Measurements from ENCODE around the gene HLTF.
"Not testable (repeated sequence)": the region's sequence is repeated elsewhere in the genome, so short reads cannot be mapped to it uniquely, and the experiment has no call there.

The HLTF gene, protein sequence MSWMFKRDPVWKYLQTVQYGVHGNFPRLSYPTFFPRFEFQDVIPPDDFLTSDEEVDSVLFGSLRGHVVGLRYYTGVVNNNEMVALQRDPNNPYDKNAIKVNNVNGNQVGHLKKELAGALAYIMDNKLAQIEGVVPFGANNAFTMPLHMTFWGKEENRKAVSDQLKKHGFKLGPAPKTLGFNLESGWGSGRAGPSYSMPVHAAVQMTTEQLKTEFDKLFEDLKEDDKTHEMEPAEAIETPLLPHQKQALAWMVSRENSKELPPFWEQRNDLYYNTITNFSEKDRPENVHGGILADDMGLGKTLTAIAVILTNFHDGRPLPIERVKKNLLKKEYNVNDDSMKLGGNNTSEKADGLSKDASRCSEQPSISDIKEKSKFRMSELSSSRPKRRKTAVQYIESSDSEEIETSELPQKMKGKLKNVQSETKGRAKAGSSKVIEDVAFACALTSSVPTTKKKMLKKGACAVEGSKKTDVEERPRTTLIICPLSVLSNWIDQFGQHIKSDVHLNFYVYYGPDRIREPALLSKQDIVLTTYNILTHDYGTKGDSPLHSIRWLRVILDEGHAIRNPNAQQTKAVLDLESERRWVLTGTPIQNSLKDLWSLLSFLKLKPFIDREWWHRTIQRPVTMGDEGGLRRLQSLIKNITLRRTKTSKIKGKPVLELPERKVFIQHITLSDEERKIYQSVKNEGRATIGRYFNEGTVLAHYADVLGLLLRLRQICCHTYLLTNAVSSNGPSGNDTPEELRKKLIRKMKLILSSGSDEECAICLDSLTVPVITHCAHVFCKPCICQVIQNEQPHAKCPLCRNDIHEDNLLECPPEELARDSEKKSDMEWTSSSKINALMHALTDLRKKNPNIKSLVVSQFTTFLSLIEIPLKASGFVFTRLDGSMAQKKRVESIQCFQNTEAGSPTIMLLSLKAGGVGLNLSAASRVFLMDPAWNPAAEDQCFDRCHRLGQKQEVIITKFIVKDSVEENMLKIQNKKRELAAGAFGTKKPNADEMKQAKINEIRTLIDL

GRCh38 chr3:149086232-149086988 is at the start of gene HLTF:
HLTF (minus strand) TSS chr3:149086533; CDS start chr3:149086336, 197 bp downstream.
- peak; percentile 82 to 85 for DNase-seq (ENCODE audit: low read depth in 2 of 2)

DNA sequence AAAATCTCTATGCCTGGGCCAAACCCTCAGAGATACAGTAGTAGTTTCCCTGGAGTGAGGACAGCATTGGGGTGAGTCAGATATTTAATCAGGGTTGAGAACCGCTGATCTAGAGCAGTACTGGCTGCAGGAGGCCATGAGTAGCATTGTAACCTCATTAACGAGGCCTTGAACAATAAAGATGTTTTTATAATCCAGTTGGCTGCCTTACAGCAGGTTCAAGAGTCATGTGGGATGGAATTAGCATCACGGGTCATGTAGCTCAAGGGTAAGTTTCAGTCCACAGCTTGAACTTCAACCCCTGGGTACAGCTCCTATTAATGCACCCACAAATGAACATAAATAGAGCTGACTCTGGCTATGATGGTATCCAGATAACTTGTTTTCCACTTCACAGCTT is 48.2 kb upstream of the HLTF start:
- no peak for DNase-seq (ENCODE audit: low read depth in 2 of 2)

GRCh38 chr3:149131589-149131988 is 45.3 kb upstream of the HLTF start:
- DNase-seq (ENCODE audit: low read depth in 2 of 2): no peak

DNA sequence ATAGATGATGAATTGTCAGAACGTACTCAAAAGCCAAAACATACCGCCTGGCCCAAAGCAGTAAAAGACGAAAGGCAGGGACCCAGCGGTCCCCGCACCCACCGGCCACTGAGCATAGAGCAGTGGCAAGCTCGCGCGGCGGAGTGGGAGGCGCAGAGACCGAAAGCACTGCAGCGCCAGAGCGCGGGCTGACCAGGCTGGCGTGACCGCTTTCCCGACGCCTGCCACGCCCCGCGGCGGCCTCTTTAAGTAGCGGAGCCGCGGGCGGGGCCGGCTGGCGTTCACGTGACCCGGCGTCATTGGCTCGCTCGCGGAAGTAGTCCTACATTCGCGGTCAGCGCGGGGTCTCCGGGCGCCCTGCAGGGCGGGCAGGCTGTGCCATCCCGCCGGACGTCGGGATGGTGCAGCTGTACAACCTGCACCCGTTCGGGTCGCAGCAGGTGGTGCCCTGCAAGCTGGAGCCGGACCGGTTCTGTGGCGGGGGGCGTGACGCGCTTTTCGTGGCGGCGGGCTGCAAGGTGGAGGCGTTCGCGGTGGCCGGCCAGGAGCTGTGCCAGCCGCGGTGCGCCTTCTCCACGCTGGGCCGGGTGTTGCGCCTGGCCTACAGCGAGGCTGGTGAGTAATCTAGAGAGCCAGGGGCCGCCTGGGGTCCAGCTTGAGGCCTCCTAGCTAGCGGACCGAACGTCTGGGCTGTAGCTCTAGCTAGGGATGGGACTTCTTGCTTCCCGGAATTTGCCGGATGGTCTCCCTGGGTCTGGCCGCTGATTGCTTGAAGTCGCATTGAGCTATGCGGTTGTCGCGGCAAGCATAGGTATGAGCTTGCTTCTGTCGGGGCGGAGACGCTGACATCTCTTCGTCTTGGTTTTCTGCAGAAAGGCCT is 43.2 kb upstream of the HLTF start, which contains the start of gene HPS3:
Gene HPS3, plus strand, starts transcription at position 313 of the 880 bp plus-strand sequence. Its CDS starts 86 bp downstream, at position 399.
- peak; percentile 62 for DNase-seq (ENCODE audit: low read depth in 2 of 2)

GRCh38 chr3:149128821-149129220 is 42.5 kb upstream of the HLTF start:
- DNase-seq (ENCODE audit: low read depth in 2 of 2): no peak

GRCh38 chr3:149122721-149123578 is 36.6 kb upstream of the HLTF start:
- no peak for DNase-seq (ENCODE audit: low read depth in 2 of 2)

DNA sequence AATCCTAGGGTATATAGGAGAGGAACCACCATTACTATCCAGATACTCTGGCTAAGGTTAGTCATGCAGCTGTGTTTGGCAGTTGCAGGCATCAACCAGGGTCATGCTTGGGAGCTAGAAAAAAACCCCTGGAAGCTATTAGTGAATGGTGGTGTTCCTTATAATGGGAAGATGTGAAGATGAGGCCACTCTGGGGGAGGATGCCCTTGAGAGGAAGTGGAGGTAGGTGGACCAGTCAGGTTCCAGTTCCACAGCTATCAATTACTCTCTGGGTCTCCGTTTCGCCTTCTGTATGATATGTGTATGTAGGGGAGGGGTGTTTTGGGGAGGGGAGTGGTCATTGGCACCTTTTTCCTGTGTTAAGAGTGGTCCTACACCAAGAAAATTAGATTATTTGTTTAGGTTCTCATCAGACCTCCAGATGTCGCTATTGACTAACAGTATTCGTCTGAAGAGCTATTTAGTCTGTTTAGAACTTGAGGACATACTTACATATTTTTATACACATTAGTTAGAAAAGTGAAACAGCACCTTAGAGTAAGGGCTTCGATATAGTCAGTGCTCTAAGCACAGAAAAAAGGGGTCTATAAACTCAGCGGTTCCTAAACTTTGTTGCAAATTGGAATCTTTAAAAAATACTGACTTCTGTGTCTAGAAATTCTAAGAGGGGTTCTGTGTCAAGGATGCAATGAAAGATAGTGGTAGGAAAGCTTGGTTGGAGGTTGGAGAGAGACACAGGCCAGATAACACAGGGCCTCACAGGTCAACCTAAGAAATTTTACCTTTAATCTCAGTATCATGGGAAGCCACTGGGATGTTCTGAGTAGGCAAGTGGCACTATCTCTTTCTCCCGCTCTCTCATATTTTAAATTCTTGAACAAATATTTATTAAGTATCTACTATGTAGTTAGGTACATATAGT is 34.0 kb upstream of the HLTF start:
- no peak for DNase-seq (ENCODE audit: low read depth in 2 of 2)

- DNase-seq (ENCODE audit: low read depth in 2 of 2): no peak
Observed at GRCh38 chr3:149119466-149119865, 33.1 kb upstream of the HLTF start.

- no peak for DNase-seq (ENCODE audit: low read depth in 2 of 2)
Observed at GRCh38 chr3:149118724-149119123, 32.4 kb upstream of the HLTF start.

GRCh38 chr3:149115114-149115513 is 28.8 kb upstream of the HLTF start:
- DNase-seq (ENCODE audit: low read depth in 2 of 2): no peak

GRCh38 chr3:149114458-149114857 is 28.1 kb upstream of the HLTF start:
- DNase-seq (ENCODE audit: low read depth in 2 of 2): no peak

GRCh38 chr3:149104484-149104883 is 18.2 kb upstream of the HLTF start:
- no peak for DNase-seq (ENCODE audit: low read depth in 2 of 2)

- DNase-seq (ENCODE audit: low read depth in 2 of 2): no peak
Observed at GRCh38 chr3:149101641-149102040, 15.3 kb upstream of the HLTF start.

GRCh38 chr3:149101154-149101553 is 14.8 kb upstream of the HLTF start:
- no peak for DNase-seq (ENCODE audit: low read depth in 2 of 2)

DNA sequence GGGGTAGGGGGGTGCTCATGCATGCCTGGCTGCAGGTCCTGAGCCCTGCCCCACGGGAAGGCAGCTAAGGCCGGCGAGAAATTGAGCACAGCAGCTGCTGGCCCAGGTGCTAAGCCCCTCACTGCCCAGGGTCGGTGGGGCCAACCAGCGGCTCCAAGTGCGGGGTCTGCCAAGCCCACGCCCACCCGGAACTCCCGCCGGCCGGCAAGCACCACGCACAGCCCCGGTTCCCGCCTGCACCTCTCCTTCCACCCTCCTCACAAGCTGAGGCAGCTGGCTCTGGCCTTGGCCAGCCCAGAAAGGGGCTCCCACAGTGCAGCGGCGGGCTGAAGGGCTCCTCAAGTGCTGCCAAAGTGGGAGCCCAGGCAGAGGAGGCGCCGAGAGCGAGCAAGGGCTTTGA is 11.7 kb upstream of the HLTF start:
- DNase-seq (ENCODE audit: low read depth in 2 of 2): not testable (repeated sequence)

DNA sequence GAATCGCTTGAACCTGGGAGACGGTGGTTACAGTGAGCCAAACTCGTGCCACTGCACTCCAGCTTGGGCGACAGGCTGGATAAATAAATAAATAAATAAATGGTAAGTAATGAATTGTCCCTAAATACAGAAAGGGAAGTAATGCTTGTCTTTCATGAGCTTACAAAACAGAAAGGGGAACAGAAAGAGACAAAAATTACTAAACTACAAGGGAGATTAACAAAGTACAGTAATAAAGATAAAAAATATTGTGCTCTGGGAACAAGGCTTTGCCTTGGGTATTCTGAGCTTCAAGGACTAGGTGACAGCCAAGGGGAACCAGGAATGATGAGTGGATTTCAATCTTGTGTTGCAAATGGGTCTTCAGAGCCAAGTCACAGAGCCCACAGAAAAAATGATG is 9.2 kb upstream of the HLTF start:
- DNase-seq (ENCODE audit: low read depth in 2 of 2): no peak

DNA sequence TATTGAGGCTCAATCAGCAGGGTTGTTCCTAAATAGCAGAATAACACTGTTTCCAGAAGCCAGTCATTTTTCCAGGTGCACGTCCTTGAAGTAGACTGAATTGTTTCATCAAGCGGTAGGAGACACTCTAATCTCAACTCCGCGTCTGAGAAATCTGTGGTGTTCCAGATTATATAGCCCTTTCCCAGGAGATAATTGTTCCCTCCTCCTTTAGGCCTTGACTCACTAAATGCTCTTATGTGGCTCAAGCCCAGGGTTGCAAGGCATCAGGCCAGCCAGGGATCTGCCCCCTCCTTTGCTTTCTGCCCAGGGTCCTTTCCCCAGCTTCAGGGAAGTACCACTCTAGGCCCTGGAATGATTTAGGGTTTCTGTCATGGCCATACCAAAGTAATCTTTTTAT is 5.7 kb upstream of the HLTF start:
- no peak for DNase-seq (ENCODE audit: low read depth in 2 of 2)

DNA sequence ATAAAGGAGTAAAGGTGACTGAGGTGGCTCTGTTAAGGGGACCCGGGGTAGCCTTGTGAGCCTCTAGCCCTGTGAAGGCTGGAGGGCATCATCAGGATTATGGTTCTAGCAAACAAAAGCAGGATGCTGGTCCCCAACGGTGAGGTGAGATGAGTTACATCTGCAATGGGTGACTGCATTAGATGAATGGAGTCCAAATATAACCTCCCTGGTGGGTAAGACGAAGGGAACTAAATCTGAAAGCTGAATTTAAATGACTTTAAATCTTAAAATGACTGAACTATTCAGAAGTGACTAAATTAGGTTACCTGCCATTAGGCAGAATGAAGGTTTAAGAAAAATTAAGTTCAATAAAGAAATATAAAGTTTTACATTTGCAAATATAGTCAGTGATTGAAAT is 4.6 kb upstream of the HLTF start:
- no peak for DNase-seq (ENCODE audit: low read depth in 2 of 2)

DNA sequence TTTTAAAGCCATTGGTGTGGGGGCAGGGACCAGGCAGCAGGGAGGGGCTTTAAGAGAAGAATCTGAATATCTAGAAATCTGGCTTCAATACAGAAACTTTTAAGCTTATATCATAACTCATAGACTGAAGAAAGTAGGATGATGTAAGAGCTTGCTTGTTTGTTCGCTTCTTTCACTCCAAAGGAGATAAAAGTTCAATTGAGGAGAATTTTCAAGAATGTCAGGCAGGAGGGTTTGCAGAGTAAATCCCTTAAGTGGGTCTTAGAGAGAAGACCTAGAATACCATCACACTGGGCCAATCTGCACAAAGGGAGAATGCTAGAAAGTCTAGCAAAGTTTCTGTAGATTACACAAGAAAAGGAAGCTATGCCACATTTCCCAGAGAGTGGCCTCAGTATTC is 4.1 kb upstream of the HLTF start:
- DNase-seq (ENCODE audit: low read depth in 2 of 2): no peak

All from activated CD8-positive, alpha-beta memory T cell treated with anti-CD3 and anti-CD28 coated beads for 4 hours (primary cell).